Lower lobe of right lung (tissue), 2 donors: ENCODE measurements around the gene IFITM10. TPM values are rescaled to one million over a fixed set of nuclear protein-coding genes. Genes with fewer than 3 reads are reported as not detected.

Source experiments
- ATAC-seq, 2 donors: fragments of 200-7000 bp; cut with Tn5 transposase; one replicate each; pipeline ENCODE4 v1.9.1; 2020 to 2022; ENCODE audit warnings: mild to moderate bottlenecking in 2 of 2, moderate library complexity in 2 of 2
- DNase-seq: peaks from one replicate; pipeline ENCODE4 v3.0.0-alpha.2; 2020
- H3K27ac ChIP-seq: fragments of 200-600 bp; one replicate; pipeline ENCODE4 v1.8.0; 2022
- H3K27me3 ChIP-seq: fragments of 200-600 bp; one replicate; pipeline ENCODE4 v1.8.0; 2022; ENCODE audit warnings: low read depth
- H3K36me3 ChIP-seq: fragments of 200-600 bp; one replicate; pipeline ENCODE4 v1.8.0; 2022; ENCODE audit warnings: mild to moderate bottlenecking
- H3K4me1 ChIP-seq: fragments of 200-600 bp; one replicate; pipeline ENCODE4 v1.8.0; 2022
- H3K4me3 ChIP-seq: fragments of 200-600 bp; one replicate; pipeline ENCODE4 v1.8.0; 2022; ENCODE audit warnings: mild to moderate bottlenecking
- H3K9me3 ChIP-seq: fragments of 200-600 bp; one replicate; pipeline ENCODE4 v1.8.0; 2022
- CTCF ChIP-seq: fragments of 200-600 bp; IDR thresholded peaks from one replicate; pipeline ENCODE4 v1.8.0; 2022; ENCODE audit warnings: antibody characterized with exemption, mild to moderate bottlenecking
- intact Hi-C: fragments of 100-400 bp; cut with DNase I; formaldehyde crosslinking; loops from one replicate; pipeline ENCODE4 v1.11.0; 2022
- total RNA-seq: library from RNA; stranded (reverse); fragmentation: NEBNext Ultra II Directional; extraction: Animal tissue kit (Norgen Biotek cat#: 25700); gene quantifications from one replicate; pipeline ENCODE4 v1.2.1, GENCODE V29; 2021
- donor health status: DM: no; HTN: yes; CAD: no; lungs with severe emphysema.

IFITM10 gene
- total RNA-seq, 1 donor from 2014 or later, result 9.2 TPM

- intact Hi-C loops, result no loop called here
- ATAC-seq, result no peak
- Histone ChIP-seq H3K27me3 (no peaks in the 10 kb centered on the region), H3K27ac (no peak overlapping the region), H3K9me3 (no peaks in the 10 kb centered on the region), H3K4me1 (peaks cover 20% of the 10 kb centered on the region), H3K4me3 (no peak overlapping the region), H3K36me3 (no peaks in the 10 kb centered on the region)
- no peak for DNase-seq
- no peak for TF ChIP-seq CTCF
Measured at GRCh38 chr11:1768141-1768469, 17.7 kb upstream of the IFITM10 start.

- Histone ChIP-seq H3K9me3 (no peaks in the 10 kb centered on the region), H3K27me3 (no peaks in the 10 kb centered on the region), H3K4me3 (no peak overlapping the region), H3K36me3 (no peaks in the 10 kb centered on the region), H3K4me1 (peaks cover 23% of the 10 kb centered on the region), H3K27ac (no peak overlapping the region)
- intact Hi-C loops, result no loop called here
- TF ChIP-seq CTCF, result no peak
- no peak for ATAC-seq
- DNase-seq, result no peak
Measured at GRCh38 chr11:1767399-1768140, 17.2 kb upstream of the IFITM10 start.

GRCh38 chr11:1766719-1767398, 16.5 kb upstream of the IFITM10 start:
- Histone ChIP-seq H3K27me3 (no peaks in the 10 kb centered on the region), H3K27ac (no peak overlapping the region), H3K36me3 (no peaks in the 10 kb centered on the region), H3K9me3 (no peaks in the 10 kb centered on the region), H3K4me3 (no peak overlapping the region), H3K4me1 (peaks cover 27% of the 10 kb centered on the region)
- TF ChIP-seq CTCF, result no peak
- intact Hi-C loops, result no loop called here
- DNase-seq (no peak), ATAC-seq (no peak)

- DNase-seq, result no peak
Measured at GRCh38 chr11:1765871-1766718, 15.7 kb upstream of the IFITM10 start.

More at GRCh38 chr11:1765871-1766718, 15.7 kb upstream of the IFITM10 start:
- intact Hi-C loops, result no loop called here
- no peak for TF ChIP-seq CTCF
- Histone ChIP-seq H3K4me1 (peaks cover 33% of the 10 kb centered on the region), H3K9me3 (no peaks in the 10 kb centered on the region), H3K4me3 (no peak overlapping the region), H3K27me3 (no peaks in the 10 kb centered on the region), H3K27ac (no peak overlapping the region), H3K36me3 (peaks cover 6% of the 10 kb centered on the region)
- ATAC-seq, result no peak
